Cardiac muscle cell (in vitro differentiated cells and primary cell): ENCODE measurements around the gene NFILZ. TPM values are rescaled to one million over a fixed set of nuclear protein-coding genes. Genes with fewer than 3 reads are reported as not detected.
"Not testable (repeated sequence)": the region's sequence is repeated elsewhere in the genome, so short reads cannot be mapped to it uniquely, and the experiment has no call there.

Experiments used
- DNase-seq, 2 donors: peaks; one replicate each; pipeline versions ENCODE4 v3.0.0 to v3.0.0-alpha.2; 2010 to 2017; ENCODE audit warnings: low read depth in 1 of 2, low spot score in 1 of 2
- H3K27ac ChIP-seq: fragments of 200-600 bp; sonication (generic); 2 replicates; pipeline ENCODE4 v1.5.1; 2016
- H3K27me3 ChIP-seq: fragments of 200-600 bp; sonication (generic); 2 replicates; pipeline ENCODE4 v1.6.0; 2016; ENCODE audit warnings: control low read depth
- H3K36me3 ChIP-seq: fragments of 200-600 bp; sonication (generic); 2 replicates; pipeline ENCODE4 v1.5.1; 2016; ENCODE audit warnings: control low read depth
- H3K4me1 ChIP-seq: fragments of 200-600 bp; sonication (generic); 2 replicates; pipeline ENCODE4 v1.8.1; 2017; ENCODE audit warnings: low read depth, mild to moderate bottlenecking, mixed run types
- H3K4me3 ChIP-seq: fragments of 200-600 bp; sonication (generic); 2 replicates; pipeline ENCODE4 v1.5.1; 2016; ENCODE audit warnings: mild to moderate bottlenecking
- H3K9me3 ChIP-seq: fragments of 200-600 bp; sonication (generic); 2 replicates; pipeline ENCODE4 v1.5.1; 2017; ENCODE audit warnings: low read depth, mild to moderate bottlenecking, control low read depth
- CTCF ChIP-seq: IDR thresholded peaks from 2 replicates; pipeline ENCODE4 v1.5.1; 2012; ENCODE audit warnings: low read depth, mild to moderate bottlenecking, low read length
- polyA plus RNA-seq: library from polyadenylated mRNA; unstranded; fragments of >200 nt; fragmentation: Nextera tagmentation; extraction: Ambion mirVana; gene quantifications from 2 replicates; pipeline ENCODE4 v1.2.1, GENCODE V29; 2016
- total RNA-seq: library from RNA; depleted of rRNA; stranded (reverse); fragments of >200 nt; gene quantifications from 2 replicates; pipeline ENCODE4 v1.2.3, GENCODE V29; 2016

Gene NFILZ
- total and polyA plus RNA-seq, 2 experiments from 2014 or later: not detected

DNA sequence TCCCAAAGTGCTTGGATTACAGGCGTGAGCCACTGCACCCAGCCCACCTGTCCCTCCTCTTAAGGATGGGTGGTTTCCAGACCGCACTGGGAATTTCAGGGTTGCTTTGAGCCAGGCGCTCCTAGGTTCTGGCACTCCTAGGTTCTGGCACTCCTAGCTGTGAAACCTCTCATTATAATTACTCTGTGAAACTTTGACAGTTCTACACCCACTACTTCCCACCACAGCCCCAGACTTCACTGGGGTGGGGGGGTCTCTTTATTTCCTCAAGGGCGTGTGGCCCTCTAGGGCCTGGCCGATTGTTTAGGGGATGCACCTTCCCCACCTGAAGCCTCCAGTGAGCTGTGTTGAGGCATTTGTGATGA, 17.6 kb upstream of the NFILZ start:
- Histone ChIP-seq H3K4me1 (no peaks in the 10 kb centered on the region), H3K27ac (no peak overlapping the region), H3K27me3 (no peaks in the 10 kb centered on the region), H3K4me3 (no peak overlapping the region), H3K9me3 (no peaks in the 10 kb centered on the region), H3K36me3 (no peaks in the 10 kb centered on the region)
- DNase-seq: no peak
- no peak for TF ChIP-seq CTCF

DNA sequence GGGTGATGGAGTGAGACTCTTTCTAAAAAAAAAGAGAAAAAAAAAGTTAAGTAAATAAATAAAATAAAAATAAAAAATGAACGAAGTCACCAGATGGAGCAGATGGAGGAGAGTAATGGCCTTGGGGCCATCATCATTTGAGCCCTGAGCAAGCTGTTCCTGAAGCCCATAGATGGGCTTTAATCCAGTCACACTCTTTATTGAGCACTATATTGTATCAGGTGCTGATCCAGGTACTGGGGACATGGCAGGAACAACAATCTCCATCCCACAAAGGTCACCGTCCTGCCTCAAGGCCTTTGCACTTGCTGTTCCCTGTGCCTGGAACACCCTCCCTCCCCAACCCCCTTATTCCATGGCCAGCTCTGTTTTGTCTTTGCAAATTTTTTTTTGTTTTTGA, 16.0 kb upstream of the NFILZ start:
- Histone ChIP-seq H3K4me1 (no peaks in the 10 kb centered on the region), H3K4me3 (no peak overlapping the region), H3K9me3 (no peaks in the 10 kb centered on the region), H3K27ac (no peak overlapping the region), H3K27me3 (no peaks in the 10 kb centered on the region), H3K36me3 (no peaks in the 10 kb centered on the region)
- TF ChIP-seq CTCF: no peak
- DNase-seq: no peak

GRCh38 chr19:8615024-8615423, 15.4 kb upstream of the NFILZ start:
- H3K4me1 ChIP-seq: no peaks in the 10 kb centered on the region
- no peaks in the 10 kb centered on the region for H3K36me3 ChIP-seq
- no peak for DNase-seq
- no peak for TF ChIP-seq CTCF
- H3K4me3 ChIP-seq: no peak overlapping the region
- peak overlapping the region; percentile 48 for H3K27ac ChIP-seq
- H3K9me3 ChIP-seq: no peaks in the 10 kb centered on the region
- H3K27me3 ChIP-seq: no peaks in the 10 kb centered on the region

DNA sequence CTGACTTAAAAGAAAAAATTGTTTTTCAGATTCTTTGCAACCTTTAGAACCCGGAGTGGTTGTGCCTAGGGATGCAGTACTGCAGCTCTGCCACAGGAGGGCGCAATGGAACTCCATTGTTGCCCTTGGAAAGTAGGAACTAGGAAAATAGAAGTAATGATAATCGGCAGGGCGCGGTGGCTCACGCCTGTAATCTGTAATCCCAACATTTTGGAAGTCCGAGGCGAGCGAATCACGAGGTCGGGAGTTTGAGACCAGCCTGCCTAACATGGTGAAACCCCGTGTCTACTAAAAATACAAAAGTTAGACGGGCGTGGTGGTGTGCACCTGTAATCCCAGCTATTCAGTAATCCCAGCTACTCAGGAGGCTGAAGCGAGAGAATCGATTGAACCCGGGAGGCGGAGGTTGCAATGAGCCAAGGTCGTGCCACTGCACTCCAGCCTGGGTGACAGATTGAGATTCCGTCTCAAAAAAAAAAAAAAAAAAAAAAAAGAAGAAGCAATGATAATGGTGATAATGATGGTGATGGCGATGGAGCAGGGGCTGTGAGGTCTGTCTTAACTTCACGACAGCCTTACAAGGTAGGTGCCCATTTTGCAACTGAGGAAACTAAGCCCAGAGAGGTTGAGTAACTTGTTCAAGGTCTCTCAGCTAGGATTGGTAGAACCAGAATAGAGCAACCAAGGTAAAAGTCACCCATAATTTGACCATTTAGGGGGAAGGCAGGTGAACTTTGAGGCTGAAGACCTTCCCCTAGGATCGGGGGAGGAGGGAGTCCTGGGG, 14.4 kb upstream of the NFILZ start:
- TF ChIP-seq CTCF: peak; percentile 97
- Histone ChIP-seq H3K4me3 (no peak overlapping the region), H3K27me3 (no peaks in the 10 kb centered on the region), H3K4me1 (no peaks in the 10 kb centered on the region), H3K9me3 (no peaks in the 10 kb centered on the region), H3K27ac (no peak overlapping the region), H3K36me3 (no peaks in the 10 kb centered on the region)
- DNase-seq: peak; percentile 60 to 74

GRCh38 chr19:8616861-8617260, 13.6 kb upstream of the NFILZ start:
- Histone ChIP-seq H3K4me3 (no peak overlapping the region), H3K36me3 (no peaks in the 10 kb centered on the region), H3K27ac (no peak overlapping the region), H3K4me1 (no peaks in the 10 kb centered on the region), H3K9me3 (no peaks in the 10 kb centered on the region), H3K27me3 (no peaks in the 10 kb centered on the region)
- TF ChIP-seq CTCF: no peak
- DNase-seq: no peak

DNA sequence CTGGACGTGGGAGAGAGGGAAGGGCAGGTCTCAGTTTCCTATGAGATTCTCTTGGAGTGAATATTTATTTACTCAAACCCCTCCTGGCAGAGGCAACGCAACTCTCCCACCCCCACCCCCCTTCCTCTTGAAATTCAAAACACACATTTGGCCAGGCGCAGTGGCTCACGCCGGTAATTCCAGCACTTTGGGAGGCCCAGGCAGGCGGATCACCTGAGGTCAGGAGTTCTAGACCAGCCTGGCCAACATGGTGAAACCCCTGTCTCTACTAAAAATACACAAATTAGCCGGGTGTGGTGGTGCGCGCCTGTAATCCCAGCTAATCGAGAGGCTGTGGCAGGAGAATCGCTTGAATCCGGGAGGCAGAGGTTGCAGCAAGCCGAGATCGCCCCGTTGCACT, 13.1 kb upstream of the NFILZ start:
- H3K27ac ChIP-seq, H3K9me3 ChIP-seq, H3K36me3 ChIP-seq, H3K27me3 ChIP-seq, DNase-seq, H3K4me3 ChIP-seq, H3K4me1 ChIP-seq: not testable (repeated sequence)
